Measurements from ENCODE around the gene C9orf40. TPM values are rescaled to one million over a fixed set of nuclear protein-coding genes. Genes with fewer than 3 reads are reported as not detected.

C9orf40 gene
- total RNA-seq, 1 donor from 2014 or later = 19.3 TPM

DNA sequence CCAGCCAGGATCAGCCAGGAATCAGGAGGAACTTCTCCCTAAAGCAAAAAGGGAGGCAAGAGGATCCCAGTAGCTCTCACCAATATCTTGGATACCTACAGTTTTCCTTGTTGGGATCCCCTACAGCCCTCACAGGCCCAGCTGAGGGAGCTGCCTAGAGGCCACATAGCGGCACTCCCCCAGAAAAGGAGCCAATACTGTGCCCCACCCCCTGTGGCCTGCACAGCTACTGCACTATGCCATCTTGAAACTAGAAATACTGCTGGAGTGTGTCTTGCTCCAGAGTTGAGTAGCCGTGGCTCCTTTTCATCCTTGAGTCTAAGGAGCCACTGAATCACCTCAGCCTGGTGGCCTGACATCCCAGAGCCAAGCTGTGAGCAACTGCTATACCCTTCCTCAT, 42.7 kb downstream of the C9orf40 start:
- TF ChIP-seq EZH2 (IDR thresholded peaks at IDR 0.05) = no peak
- TF ChIP-seq EZH2phosphoT487 (IDR thresholded peaks at IDR 0.05) = no peak
- TF ChIP-seq, protein P1, sequence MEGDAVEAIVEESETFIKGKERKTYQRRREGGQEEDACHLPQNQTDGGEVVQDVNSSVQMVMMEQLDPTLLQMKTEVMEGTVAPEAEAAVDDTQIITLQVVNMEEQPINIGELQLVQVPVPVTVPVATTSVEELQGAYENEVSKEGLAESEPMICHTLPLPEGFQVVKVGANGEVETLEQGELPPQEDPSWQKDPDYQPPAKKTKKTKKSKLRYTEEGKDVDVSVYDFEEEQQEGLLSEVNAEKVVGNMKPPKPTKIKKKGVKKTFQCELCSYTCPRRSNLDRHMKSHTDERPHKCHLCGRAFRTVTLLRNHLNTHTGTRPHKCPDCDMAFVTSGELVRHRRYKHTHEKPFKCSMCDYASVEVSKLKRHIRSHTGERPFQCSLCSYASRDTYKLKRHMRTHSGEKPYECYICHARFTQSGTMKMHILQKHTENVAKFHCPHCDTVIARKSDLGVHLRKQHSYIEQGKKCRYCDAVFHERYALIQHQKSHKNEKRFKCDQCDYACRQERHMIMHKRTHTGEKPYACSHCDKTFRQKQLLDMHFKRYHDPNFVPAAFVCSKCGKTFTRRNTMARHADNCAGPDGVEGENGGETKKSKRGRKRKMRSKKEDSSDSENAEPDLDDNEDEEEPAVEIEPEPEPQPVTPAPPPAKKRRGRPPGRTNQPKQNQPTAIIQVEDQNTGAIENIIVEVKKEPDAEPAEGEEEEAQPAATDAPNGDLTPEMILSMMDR (IDR thresholded peaks at IDR 0.05) = no peak
- Mint-ChIP-seq H3K36me3 (no peaks in the 10 kb centered on the region), H3K4me3 (no peak overlapping the region), H3K27ac (no peak overlapping the region), H3K27me3 (ENCODE audit: insufficient read depth, low read depth) (peaks cover 8% of the 10 kb centered on the region), H3K4me1 (no peaks in the 10 kb centered on the region), H3K9me3 (peaks cover 2% of the 10 kb centered on the region)
- H3K27ac ChIP-seq = no peak overlapping the region
- no peak overlapping the region for H3K9ac ChIP-seq
- H3K4me2 ChIP-seq = no peak overlapping the region
- no peaks in the 10 kb centered on the region for H4K20me1 ChIP-seq (ENCODE audit: low read depth)
- H3K4me1 ChIP-seq = no peaks in the 10 kb centered on the region
- no peaks in the 10 kb centered on the region for H3F3A ChIP-seq (ENCODE audit: low read depth)
- no peaks in the 10 kb centered on the region for H3K9me3 ChIP-seq (ENCODE audit: low read depth)
- H2AFZ ChIP-seq (replicated peaks) = no peak overlapping the region
- no peak for DNase-seq (ENCODE audit: low spot score)
- no peaks in the 10 kb centered on the region for H3K79me2 ChIP-seq (ENCODE audit: low read depth)
- H3K27me3 ChIP-seq = no peaks in the 10 kb centered on the region
- H3K4me3 ChIP-seq = no peak overlapping the region
- H3K36me3 ChIP-seq = no peaks in the 10 kb centered on the region

DNA sequence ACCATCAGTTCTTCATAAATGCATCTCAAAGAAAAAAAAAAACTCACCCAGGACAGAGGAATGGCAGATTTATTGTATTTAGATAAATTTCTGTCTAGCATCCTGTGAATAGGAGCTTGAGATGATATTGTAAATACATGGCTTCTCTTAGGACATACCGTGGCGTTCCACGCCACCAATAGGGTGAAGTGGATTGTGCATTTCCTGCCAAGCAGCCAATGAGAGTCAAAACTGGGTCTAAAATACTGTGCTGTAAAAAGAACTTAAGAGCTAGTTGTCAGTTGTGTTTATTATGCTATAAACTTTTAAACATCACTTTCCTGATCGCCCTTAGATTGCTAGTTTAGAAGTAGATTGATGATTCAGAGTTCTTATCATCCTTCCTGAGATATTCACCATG, 44.0 kb downstream of the C9orf40 start:
- TF ChIP-seq, protein P1 (IDR thresholded peaks at IDR 0.05) = no peak
- TF ChIP-seq EZH2 (IDR thresholded peaks at IDR 0.05) (no peak), EZH2phosphoT487 (IDR thresholded peaks at IDR 0.05) (no peak)
- peaks cover 2% of the 10 kb centered on the region for H3K27me3 Mint-ChIP-seq (ENCODE audit: insufficient read depth, low read depth)
- no peaks in the 10 kb centered on the region for H3K4me1 ChIP-seq
- no peak overlapping the region for H3K9ac ChIP-seq
- H2AFZ ChIP-seq (replicated peaks) = no peak overlapping the region
- H3K27me3 ChIP-seq = no peaks in the 10 kb centered on the region
- H3K36me3 ChIP-seq = no peaks in the 10 kb centered on the region
- H3F3A ChIP-seq (ENCODE audit: low read depth) = no peaks in the 10 kb centered on the region
- no peaks in the 10 kb centered on the region for H3K4me1 Mint-ChIP-seq
- no peaks in the 10 kb centered on the region for H3K9me3 Mint-ChIP-seq
- H4K20me1 ChIP-seq (ENCODE audit: low read depth) = no peaks in the 10 kb centered on the region
- H3K27ac Mint-ChIP-seq = no peak overlapping the region
- H3K27ac ChIP-seq = no peak overlapping the region
- H3K4me3 Mint-ChIP-seq = no peak overlapping the region
- H3K4me3 ChIP-seq = no peak overlapping the region
- no peaks in the 10 kb centered on the region for H3K9me3 ChIP-seq (ENCODE audit: low read depth)
- H3K4me2 ChIP-seq = no peak overlapping the region
- H3K79me2 ChIP-seq (ENCODE audit: low read depth) = no peaks in the 10 kb centered on the region
- H3K36me3 Mint-ChIP-seq = no peaks in the 10 kb centered on the region
- no peak for DNase-seq (ENCODE audit: low spot score)

DNA sequence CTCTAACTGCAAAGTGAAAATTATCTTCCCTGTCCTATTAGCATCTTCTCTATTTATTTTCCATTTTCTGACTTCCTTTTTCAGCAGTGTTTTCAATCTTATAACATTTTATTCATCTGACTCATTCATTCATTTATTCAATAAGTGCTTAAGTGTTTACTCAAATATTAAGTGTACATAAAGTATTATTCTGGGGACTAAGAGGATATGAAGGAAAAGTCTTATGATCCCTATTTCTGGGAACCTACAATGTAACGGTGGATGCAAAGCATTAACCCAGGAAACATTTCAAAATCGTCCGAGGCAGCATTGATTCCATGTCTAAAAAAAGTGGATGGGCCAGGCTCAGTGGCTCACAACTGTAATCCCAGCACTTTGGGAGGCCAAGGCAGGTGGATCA, 45.6 kb downstream of the C9orf40 start:
- Mint-ChIP-seq H3K9me3 (no peaks in the 10 kb centered on the region), H3K27ac (no peak overlapping the region), H3K27me3 (ENCODE audit: insufficient read depth, low read depth) (peaks cover 3% of the 10 kb centered on the region), H3K4me1 (no peaks in the 10 kb centered on the region), H3K4me3 (no peak overlapping the region), H3K36me3 (no peaks in the 10 kb centered on the region)
- Histone ChIP-seq H3K27ac (no peak overlapping the region), H3K9ac (no peak overlapping the region), H3K4me2 (no peak overlapping the region), H3K4me1 (no peaks in the 10 kb centered on the region), H3K36me3 (no peaks in the 10 kb centered on the region), H3K79me2 (ENCODE audit: low read depth) (no peaks in the 10 kb centered on the region), H3K4me3 (no peak overlapping the region), H3K27me3 (no peaks in the 10 kb centered on the region), H2AFZ (replicated peaks) (no peak overlapping the region), H3K9me3 (ENCODE audit: low read depth) (no peaks in the 10 kb centered on the region), H3F3A (ENCODE audit: low read depth) (no peaks in the 10 kb centered on the region), H4K20me1 (ENCODE audit: low read depth) (no peaks in the 10 kb centered on the region)
- DNase-seq (ENCODE audit: low spot score) = no peak
- TF ChIP-seq, protein P1 (IDR thresholded peaks at IDR 0.05) = no peak
- TF ChIP-seq EZH2phosphoT487 (IDR thresholded peaks at IDR 0.05) (no peak), EZH2 (IDR thresholded peaks at IDR 0.05) (no peak)

Measured in neural progenitor cell (in vitro differentiated cells).